Adipose tissue (tissue), 3 donors: ENCODE data around the gene GRK5. TPM values are rescaled to one million over a fixed set of nuclear protein-coding genes. Genes with fewer than 3 reads are reported as not detected.

Source experiments
- H3K27ac ChIP-seq: one replicate; pipeline ENCODE4 v1.5.1; 2013; ENCODE audit warnings: low read depth, low read length
- WGBS, 3 donors: extraction: QIAGEN DNeasy Blood & Tissue Kit; methylation state at CpG; one replicate each; pipeline ENCODE4 v1.1.7; 2013; 5-methylcytosine and 5-hydroxymethylcytosine counted together
- polyA plus RNA-seq, 3 donors: library from polyadenylated mRNA; stranded (reverse); fragments of 200-250 nt; gene quantifications; one replicate each; pipeline ENCODE4 v1.2.3, GENCODE V29; 2013
- donor health status: healthy with polysubstance abuse.
- donor health status: Bipolar disorder and iron deficiency.
- donor health status: healthy.

GRK5 gene
- polyA plus RNA-seq, 3 donors = 3.2 to 38.5 (median 20.8) TPM

DNA sequence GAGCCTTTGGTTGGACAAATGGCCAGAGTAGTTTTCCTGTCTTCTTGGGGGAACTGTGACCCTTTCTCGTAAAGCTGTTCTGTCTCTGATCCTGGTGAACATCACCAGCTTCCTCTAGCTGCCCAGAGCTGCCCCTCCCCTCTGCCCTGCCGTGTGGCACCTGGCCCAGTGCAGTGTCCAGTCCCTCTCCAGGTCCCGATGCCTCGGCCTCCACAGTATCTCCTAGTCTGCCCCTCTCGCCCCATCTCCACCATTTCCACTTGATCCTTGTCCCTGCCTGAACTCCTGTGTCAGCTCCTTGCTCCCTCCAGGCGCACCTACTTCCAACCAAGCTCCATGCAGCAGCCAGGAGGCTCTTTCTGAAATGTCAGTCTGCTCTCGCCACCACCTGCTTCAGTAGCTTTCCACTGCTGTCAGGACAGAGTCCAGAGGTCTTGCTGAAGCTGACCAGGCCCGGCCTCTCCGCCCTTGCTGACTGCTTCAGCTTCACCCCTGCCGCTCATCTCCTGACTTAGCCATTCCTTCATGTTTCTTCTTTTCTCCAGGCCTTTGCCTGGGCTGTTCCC lies 133.6 kb downstream of the GRK5 start:
- WGBS, 3 donors = 89 to 92% (median 91%) methylated on average over 10 of the region's 10 CpGs
- H3K27ac ChIP-seq = no peak overlapping the region

DNA sequence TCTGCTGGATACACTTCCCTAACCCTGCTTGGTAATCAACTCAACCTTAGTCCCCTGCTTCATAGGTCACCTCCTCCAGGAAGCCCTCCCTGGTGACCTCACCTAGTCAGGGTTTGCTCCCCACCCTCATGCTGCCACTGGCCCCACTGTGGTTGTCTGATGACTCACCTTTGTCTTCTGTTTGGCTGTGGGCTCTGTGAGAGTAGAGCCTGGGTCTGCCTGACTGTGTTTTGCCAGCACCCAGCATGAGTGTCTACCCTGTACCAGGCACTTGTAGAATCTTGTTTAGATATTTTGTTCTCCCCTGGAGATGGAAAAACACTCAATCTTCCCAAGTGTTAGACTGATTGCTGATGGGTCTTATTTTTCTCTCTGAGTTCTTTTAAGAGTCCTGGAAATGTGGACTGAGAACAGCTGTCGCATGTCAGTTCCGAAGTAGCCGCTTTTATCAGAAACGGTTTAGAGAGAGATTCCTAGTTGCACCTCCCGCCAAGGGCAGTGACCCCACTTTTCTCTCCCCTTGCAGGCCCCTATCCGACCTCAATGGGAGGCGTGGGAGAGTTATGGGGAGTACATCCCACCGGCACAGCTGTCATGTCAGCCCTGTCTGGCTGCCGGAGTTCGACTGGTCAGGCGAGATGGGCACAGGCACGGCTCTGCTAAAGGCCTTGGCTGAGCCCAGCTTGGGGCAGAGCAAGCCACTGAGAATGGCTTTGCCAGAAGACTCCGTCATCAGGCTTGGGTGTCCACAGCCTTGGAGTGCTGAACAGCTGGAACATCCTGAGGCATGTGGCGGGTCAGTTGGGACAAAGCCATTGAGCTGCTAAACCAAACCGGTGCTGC lies 134.3 kb downstream of the GRK5 start:
- no peak overlapping the region for H3K27ac ChIP-seq
- 54 to 73% (median 56%) methylated on average over 15 of the region's 15 CpGs for WGBS, 3 donors

DNA sequence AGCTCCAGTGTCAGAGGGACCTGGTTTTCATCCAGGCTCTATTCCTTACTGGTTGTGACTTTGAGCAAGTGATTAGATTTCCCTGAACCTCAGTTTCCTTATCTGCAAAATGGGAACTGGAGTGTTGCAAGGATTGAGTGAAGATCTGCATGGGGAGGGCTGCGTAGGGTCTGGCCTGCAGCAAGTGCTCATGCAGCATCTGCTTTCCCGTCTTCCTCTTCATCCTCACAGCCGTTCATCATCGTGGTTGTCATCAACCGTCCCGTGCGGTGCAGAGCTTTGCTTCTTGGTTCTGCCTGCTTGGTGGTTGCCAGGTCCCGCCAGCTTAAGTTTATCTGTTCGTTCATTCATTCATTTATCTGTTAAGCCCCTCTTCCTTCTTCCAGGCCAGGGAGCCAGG lies 135.0 kb downstream of the GRK5 start:
- 85 to 88% (median 85%) methylated on average over 9 of the region's 9 CpGs for WGBS, 3 donors
- H3K27ac ChIP-seq = no peak overlapping the region

DNA sequence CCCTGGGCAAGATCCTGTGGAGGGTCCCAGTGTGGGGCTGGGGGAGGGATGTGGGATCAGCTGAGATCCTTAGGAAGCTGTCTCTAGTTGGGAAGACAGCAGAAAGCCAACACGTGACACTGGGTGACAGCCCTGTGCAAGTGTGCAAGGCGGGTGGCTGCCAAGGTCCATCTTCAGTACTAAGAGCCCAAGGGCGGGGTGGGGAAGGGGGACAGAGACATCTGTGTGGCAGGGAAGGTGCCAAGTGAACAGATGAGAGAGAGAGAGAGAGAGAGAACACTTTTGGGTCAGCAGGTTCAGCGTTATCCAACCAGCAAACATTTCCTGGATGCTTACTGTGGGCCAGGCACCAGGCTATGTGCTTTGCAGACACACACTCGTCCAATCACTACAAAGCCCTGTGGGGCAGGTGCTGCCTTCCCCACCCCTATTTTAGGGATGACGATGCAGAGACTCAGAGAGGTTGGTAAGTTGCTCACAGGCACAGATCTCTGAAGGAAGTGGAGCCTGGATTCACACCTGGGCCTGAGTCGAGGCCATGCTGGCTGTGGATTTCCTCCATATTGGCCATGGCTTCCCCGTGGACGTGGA lies 135.7 kb downstream of the GRK5 start:
- 89 to 93% (median 90%) methylated on average over 9 of the region's 9 CpGs for WGBS, 3 donors

DNA sequence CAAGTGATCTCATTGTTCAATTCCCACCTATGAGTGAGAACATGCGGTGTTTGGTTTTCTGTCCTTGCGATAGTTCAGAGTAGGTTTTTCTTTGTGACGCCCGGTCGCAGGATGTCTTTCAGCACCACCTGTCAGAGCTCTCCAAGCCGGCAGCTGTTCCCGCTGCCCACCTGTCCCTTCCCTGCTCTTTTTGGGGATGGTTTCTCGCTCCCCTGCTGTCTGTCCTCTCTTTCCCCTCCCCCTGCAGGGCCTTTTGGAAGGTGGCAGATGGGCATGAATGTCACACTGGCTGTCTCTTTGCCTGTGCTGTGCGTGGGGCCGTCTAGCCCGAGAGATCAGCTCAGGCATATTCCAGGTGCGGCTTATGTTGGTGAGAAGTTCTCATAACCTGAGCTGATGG lies 137.0 kb downstream of the GRK5 start:
- WGBS, 3 donors = 88 to 97% (median 96%) methylated on average over 12 of the region's 12 CpGs
- no peak overlapping the region for H3K27ac ChIP-seq

More for the DNA sequence above, 135.7 kb downstream of the GRK5 start:
- no peak overlapping the region for H3K27ac ChIP-seq

DNA sequence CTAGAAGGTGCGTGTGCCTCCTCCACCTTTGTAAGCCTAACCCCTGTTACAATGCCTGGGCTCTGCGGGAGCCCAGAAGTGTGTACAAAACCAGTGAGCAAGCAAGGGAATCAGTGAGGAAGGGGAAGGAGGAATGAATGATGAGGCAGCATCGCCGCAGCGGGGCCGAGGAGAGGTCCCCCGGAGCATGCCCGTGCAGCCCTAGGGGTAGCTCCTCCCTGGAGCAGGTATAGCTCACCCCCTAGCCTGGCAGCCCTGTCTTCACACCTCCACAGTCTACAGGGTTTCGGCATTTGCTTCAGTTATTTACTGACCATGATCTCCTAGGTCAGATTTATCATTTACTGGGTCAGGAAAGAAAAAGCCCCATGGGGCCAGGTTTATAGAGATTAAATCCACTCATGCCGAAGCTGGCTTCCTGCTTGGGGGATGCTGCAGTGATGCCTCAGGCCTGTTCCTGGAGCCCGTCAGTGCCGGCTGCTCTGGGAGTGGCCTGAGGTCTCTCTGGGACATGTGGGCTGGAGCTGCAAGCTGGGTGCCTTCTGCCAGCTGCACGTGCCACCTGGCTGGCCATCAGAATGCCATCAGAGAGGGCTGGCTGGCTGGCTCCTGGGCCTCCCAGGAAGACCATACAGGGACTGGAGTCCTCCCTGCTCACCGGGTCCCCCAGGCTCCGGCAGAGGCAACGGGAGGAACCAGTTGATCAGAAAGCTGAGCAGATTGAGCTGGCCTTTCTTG lies 138.9 kb downstream of the GRK5 start:
- H3K27ac ChIP-seq = no peak overlapping the region

DNA sequence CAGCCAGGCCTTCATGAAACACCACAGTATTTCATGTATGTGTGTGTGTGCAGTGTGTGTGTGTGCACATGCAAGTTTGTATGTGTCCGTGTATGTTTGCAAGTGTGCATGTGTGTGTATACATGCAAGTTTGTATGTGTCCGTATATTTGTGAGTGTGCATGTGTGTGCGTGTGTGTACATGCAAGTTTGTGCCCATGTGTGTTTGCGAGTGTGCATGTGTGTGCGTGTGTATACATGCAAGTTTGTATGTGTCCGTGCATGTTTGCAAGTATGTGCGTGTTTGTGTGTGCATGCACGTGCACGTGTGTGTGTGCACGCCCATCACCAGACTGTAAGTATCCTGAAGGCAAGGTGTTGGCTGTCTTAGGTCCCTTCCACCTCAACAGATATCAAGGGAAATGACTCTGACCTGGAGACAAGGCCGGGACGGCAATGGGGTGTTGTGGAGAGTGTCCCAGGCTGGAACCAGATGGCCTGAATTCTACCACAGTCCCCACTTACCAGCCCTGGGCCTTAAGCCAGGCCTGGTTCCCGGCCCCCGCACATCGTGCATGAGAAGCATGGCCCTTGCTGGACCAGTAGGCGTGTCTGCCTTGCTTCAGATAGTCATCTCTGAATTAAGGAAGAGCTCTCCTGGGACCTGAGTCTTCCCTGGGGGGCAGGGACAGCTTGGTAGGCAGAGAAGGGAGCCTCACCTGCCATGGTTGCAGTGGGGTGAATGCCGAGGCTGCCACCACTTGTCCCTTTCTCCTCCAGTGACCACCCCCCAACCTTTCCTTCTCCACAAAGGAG lies 140.0 kb downstream of the GRK5 start:
- H3K27ac ChIP-seq = no peak overlapping the region
- WGBS, 3 donors = 97 to 99% (median 97%) methylated on average over 17 of the region's 17 CpGs

More for the DNA sequence above, 138.9 kb downstream of the GRK5 start:
- 79 to 82% (median 82%) methylated on average over 16 of the region's 16 CpGs for WGBS, 3 donors

DNA sequence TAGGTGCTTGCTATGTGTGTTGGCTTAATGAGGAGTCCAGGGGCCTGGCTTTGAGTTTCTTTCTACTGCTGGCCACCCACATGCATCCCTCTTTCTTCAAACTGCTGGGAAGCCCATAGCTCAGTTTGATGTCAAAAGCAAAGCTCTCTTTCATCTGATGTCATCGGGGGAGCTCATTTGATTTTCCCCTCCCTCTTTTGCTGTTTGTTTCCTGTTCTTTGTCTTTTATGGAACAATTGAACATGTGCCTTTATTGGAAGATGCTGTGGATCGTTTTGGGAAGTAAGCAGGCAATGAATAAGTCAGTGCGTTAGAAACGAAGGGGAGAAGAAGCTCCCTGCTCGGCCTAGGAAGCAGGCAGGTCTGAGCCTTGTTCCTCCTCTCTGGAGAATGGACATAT lies 140.7 kb downstream of the GRK5 start:
- no peak overlapping the region for H3K27ac ChIP-seq
- 71 to 87% (median 74%) methylated on average over 5 of the region's 5 CpGs for WGBS, 3 donors

DNA sequence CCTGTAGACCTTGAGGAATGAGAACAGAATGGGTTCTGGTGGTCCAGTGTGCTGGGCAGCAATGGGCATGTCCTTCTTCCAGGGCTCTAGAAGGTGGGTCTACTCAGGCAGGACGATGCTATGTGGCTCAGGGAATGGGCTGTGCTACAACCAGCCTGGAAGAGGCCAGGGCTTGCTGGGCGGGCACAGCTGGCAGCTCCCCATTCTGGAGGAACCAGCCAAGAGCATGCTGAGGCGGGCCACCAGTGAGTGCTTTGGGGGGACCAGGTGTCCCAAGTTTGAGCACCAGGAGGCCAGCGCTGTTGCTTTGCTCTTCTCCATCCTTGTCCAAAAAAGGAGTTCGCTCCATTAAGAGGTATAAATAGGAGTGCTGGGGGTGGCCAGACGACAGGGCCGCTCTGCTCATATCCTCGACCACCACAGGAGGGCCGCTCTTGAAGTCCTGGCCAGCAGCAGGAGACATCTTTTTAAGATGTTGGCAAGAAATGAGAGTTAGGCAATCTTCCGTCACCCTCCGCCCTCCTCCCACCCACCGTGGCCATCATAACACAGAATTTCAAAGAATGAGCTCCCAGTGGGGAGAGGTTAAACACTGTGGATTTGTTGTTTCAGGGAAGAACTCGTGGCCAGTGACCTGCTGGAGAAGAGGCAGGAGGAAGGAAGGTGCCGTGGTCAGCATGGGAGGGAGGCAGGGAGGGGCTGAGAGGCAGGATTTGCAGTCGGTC lies 141.3 kb downstream of the GRK5 start:
- no peak overlapping the region for H3K27ac ChIP-seq
- WGBS, 3 donors = 58 to 78% (median 58%) methylated on average over 15 of the region's 15 CpGs

DNA sequence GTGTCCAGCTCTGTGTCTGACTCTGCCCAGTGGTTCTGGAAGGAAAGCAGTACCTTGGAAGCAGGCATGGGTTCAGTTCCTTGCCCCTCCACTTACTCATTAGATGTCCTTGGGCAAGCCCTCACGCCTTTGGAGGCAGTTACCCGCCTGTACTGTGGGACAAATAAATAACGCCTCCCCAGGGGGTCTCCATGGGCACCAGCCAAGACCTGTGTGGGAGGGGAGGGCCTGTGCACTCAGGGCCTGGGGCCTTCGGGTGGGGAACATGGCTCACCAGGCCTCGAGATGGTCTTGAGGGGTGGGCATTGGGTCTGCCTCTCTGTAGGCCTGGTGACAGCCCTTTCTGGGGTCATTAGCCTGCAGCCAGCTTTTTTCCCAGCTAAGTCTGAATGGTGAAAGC lies 142.0 kb downstream of the GRK5 start:
- no peak overlapping the region for H3K27ac ChIP-seq
- 74 to 84% (median 79%) methylated on average over 5 of the region's 5 CpGs for WGBS, 3 donors

DNA sequence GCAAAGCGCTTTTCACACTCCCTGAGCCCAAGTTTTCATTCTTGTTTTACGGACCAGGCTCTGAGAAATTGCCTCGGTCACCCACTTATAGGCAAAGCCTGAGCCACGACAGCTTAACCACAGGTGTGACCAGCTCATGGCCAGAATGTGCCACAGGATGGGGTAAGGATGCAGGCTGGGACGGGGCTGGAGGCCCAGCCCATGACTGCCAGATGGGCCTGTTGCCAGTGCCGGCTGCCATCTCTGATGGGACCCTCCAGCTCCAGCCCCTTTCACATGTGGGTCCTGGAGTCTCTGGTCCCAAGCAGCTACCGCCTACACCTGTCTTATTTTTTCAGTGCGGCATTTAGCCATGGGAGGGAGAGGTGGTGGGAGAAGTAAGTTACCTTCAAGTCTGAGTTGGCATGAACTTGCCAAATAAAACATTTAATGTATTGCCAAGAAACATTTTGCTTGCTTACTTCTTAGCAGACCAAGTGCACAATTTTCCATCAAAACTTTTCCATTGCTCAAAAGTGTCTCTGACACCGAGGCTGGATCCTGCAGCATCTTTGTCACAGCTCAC lies 142.6 kb downstream of the GRK5 start:
- no peak overlapping the region for H3K27ac ChIP-seq
- WGBS, 3 donors = 66 to 92% (median 89%) methylated on average over 9 of the region's 9 CpGs

DNA sequence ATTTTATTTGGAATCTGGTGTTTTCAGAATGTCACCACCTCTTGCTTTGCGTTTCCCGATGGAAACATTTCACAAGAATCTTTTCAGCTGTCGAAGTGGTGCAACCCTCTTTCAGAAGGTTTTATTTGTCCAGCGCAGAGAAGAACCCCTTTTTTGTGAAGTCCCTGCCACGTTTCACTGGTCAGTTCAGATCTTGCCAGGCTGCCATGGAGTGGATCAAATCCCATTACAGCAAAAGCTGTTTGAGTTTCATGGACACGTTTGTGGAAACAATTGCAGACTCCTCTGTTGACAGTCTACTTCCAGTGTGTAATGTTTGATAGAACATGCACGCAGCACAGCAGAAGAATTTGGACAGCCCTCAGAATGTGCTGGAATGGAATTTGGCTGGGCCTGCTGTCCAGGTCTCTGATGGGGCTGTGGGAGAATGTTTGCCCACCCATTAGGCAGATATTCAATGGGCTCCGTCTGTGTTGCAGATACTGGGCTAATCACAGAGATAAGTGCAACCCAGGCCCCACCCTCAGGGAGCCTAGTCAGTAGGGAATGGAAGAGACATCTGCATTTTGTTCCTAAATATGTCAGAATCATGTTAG lies 143.2 kb downstream of the GRK5 start:
- H3K27ac ChIP-seq = no peak overlapping the region
- WGBS, 3 donors = 33 to 61% (median 56%) methylated on average over 8 of the region's 8 CpGs

DNA sequence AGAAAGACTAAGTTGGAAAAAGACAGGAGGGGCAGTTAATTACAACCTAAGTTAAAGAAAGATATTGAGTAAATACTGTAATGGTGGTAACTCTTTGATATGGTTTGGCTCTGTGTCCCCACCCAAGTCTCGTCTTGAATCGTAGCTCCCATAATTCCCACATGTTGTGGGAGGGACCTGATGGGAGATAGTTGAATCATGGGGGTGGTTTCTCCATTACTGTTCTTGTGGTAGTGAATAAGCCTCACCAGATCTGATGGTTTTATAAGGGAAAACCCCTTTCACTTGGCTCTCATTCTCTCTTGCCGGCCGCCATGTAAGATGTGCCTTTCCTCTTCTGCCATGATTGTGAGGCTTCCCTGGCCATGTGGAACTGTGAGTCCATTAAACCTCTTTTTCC lies 143.8 kb downstream of the GRK5 start:
- WGBS, 3 donors = 79 to 98% (median 85%) methylated on average over 4 of the region's 4 CpGs

DNA sequence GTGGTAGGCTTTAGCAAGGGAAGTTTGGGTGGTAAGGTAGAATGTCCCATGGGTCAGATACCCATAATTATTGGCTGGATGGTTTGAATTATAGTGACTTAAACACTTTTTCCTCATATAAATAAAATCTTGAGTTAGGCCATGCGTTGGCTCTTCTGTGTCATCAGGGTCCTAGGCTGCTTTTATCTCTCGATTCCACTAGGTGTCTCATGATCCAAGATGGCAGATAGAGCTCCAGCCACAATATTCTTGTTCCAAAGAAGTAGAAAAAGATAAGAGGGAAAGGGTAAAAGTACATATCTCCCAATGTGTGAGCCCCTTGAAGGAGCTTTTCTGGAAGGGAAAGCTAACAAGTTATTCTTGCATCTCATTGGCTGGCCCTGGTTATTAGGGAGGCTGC lies 144.7 kb downstream of the GRK5 start:
- no peak overlapping the region for H3K27ac ChIP-seq
- WGBS, 3 donors = 65 to 97% (median 97%) methylated on average over 2 of the region's 2 CpGs

More for the DNA sequence above, 143.8 kb downstream of the GRK5 start:
- no peak overlapping the region for H3K27ac ChIP-seq

DNA sequence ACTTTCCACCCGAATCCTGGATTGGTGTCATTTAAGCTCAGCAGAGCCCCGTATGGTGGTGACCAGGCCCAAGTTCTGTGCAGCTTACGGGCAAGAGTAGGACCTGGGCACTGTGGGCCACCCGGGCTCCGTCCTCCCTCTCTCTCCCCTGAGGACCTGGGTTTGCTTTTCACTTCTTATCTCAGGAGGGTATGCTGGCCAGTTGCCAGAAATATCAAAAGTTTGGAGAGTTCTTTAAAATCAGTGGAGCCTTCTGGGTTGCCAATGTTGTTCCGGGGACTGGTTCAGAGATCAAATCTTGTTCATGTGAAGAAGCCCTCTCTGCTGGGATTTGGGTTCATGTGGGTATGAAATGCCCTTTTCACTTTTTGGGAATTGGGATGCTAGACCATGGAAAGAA lies 145.4 kb downstream of the GRK5 start:
- no peak overlapping the region for H3K27ac ChIP-seq
- WGBS, 3 donors = 83 to 94% (median 92%) methylated on average over 6 of the region's 6 CpGs

DNA sequence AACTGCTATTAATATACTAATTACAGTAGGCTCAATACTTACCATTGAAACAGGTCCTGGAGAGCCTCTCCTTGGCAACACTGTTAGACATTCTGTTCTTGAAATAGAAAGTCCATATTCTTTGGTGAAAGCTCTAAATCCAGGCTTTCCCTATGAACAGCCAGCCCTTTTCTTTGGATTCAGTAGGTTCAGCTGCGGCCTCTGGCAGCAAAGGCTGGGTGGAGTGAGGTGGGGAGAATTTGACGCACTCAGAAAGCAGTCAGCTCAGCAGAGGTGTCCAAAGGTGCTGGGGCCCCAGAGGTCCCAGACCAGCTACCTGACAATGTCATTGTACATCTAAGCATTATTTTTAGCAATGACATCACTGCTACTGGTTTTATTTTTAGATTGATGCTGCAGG lies 146.1 kb downstream of the GRK5 start:
- WGBS, 3 donors = 87 to 92% (median 90%) methylated on average over 2 of the region's 2 CpGs
- no peak overlapping the region for H3K27ac ChIP-seq

DNA sequence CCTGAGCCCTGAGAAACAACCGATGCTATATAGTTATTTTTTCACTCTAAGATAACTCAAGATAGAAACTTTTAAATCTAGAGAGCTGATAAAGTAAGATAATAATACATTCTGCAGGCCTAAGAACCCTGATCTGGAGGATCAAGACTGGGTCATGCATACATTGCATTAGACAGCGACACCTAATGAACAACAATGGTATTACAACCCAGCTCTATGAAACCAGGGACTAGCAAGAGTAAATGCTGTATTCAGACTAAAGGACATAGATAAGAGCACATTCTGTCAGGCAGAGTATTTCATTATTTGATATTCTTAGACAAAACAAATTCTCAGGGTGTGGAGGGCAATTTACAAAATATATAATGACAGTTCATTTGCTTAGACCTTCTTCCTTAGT lies 148.6 kb downstream of the GRK5 start:
- H3K27ac ChIP-seq = no peak overlapping the region

More for the DNA sequence above, 148.6 kb downstream of the GRK5 start:
- 84 to 93% (median 88%) methylated on average over 2 of the region's 2 CpGs for WGBS, 3 donors
